HG03060 (cell line): ENCODE results near the gene SUPT16H.
"Not testable (repeated sequence)": the region's sequence is repeated elsewhere in the genome, so short reads cannot be mapped to it uniquely, and the experiment has no call there.

Experiments
- ATAC-seq: cut with Tn5 transposase; IDR thresholded peaks from one replicate; pipeline ENCODE4 v1.9.1; 2021; ENCODE audit warnings: low read depth, moderate number of reproducible peaks; ENCODE audit not compliant: unreplicated experiment

Gene SUPT16H

GRCh38 chr14:21383848-21384493 is at the start of gene SUPT16H:
Gene SUPT16H, minus strand, starts transcription at chr14:21384019. Its CDS starts 92 bp downstream, at chr14:21383927.
- ATAC-seq = peak; percentile 80

GRCh38 chr14:21431126-21431525 is 47.3 kb upstream of the SUPT16H start:
- no peak for ATAC-seq

GRCh38 chr14:21428930-21429329 is 45.1 kb upstream of the SUPT16H start:
- no peak for ATAC-seq

GRCh38 chr14:21426692-21427091 is 42.9 kb upstream of the SUPT16H start:
- ATAC-seq = no peak

- ATAC-seq = no peak
Observed at GRCh38 chr14:21419528-21419927, 35.7 kb upstream of the SUPT16H start.

- no peak for ATAC-seq
Observed at GRCh38 chr14:21415329-21415728, 31.5 kb upstream of the SUPT16H start.

- no peak for ATAC-seq
Observed at GRCh38 chr14:21414137-21414631, 30.4 kb upstream of the SUPT16H start.

GRCh38 chr14:21408147-21408546 is 24.3 kb upstream of the SUPT16H start:
- ATAC-seq = no peak

- ATAC-seq = no peak
Observed at GRCh38 chr14:21406213-21406612, 22.4 kb upstream of the SUPT16H start.

- no peak for ATAC-seq
Observed at GRCh38 chr14:21405097-21405496, 21.3 kb upstream of the SUPT16H start.

- ATAC-seq = no peak
Observed at GRCh38 chr14:21399311-21399870, 15.6 kb upstream of the SUPT16H start.

- no peak for ATAC-seq
Observed at GRCh38 chr14:21398901-21399300, 15.1 kb upstream of the SUPT16H start.

- no peak for ATAC-seq
Observed at GRCh38 chr14:21395450-21395849, 11.6 kb upstream of the SUPT16H start.

- no peak for ATAC-seq
Observed at GRCh38 chr14:21385188-21385904, 1.5 kb upstream of the SUPT16H start.

- ATAC-seq = no peak
Observed at GRCh38 chr14:21384494-21384851, 654 bp upstream of the SUPT16H start.

- no peak for ATAC-seq
Observed at GRCh38 chr14:21382886-21383847, 652 bp downstream of the SUPT16H start.

- no peak for ATAC-seq
Observed at GRCh38 chr14:21382095-21382494, 1.7 kb downstream of the SUPT16H start.

- ATAC-seq = no peak
Observed at GRCh38 chr14:21379338-21379737, 4.5 kb downstream of the SUPT16H start.

GRCh38 chr14:21373980-21374379 is 9.8 kb downstream of the SUPT16H start:
- no peak for ATAC-seq

- ATAC-seq = not testable (repeated sequence)
Observed at GRCh38 chr14:21372814-21373213, 11.0 kb downstream of the SUPT16H start.
